Subcutaneous abdominal adipose tissue (tissue), 5 donors: ENCODE data around the gene BAK1.

ENCODE experiments used
- H3K27ac ChIP-seq: one replicate; pipeline ENCODE4 v1.7.0; 2013; ENCODE audit warnings: low read depth, mild to moderate bottlenecking, inconsistent platforms, low read length, moderate library complexity
- H3K27me3 ChIP-seq, 5 donors: one replicate each; pipeline ENCODE4 v1.7.0; 2013; ENCODE audit warnings: low read length in 5 of 5, inconsistent platforms in 1 of 5; ENCODE audit not compliant: control insufficient read depth in 5 of 5, insufficient read depth in 4 of 5
- H3K36me3 ChIP-seq, 5 donors: one replicate each; pipeline ENCODE4 v1.7.0; 2013; ENCODE audit warnings: low read length in 5 of 5; ENCODE audit not compliant: control insufficient read depth in 5 of 5, insufficient read depth in 5 of 5
- H3K4me1 ChIP-seq, 5 donors: one replicate each; pipeline ENCODE4 v1.7.0; 2013; ENCODE audit warnings: low read length in 5 of 5, mild to moderate bottlenecking in 3 of 5, moderate library complexity in 1 of 5; ENCODE audit not compliant: control insufficient read depth in 5 of 5, insufficient read depth in 5 of 5
- H3K4me3 ChIP-seq, 5 donors: one replicate each; pipeline ENCODE4 v1.7.0; 2013; ENCODE audit warnings: low read length in 5 of 5, low read depth in 1 of 5
- H3K9ac ChIP-seq, 5 donors: one replicate each; pipeline ENCODE4 v1.7.0; 2013; ENCODE audit warnings: low read length in 5 of 5, mild to moderate bottlenecking in 4 of 5, moderate library complexity in 3 of 5
- H3K9me3 ChIP-seq, 5 donors: one replicate each; pipeline ENCODE4 v1.7.0; 2013; ENCODE audit warnings: low read length in 5 of 5; ENCODE audit not compliant: control insufficient read depth in 5 of 5
- donor health status: healthy.
- donor health status: healthy.
- donor health status: healthy.
- donor health status: healthy.
- donor health status: healthy.

Gene BAK1

DNA sequence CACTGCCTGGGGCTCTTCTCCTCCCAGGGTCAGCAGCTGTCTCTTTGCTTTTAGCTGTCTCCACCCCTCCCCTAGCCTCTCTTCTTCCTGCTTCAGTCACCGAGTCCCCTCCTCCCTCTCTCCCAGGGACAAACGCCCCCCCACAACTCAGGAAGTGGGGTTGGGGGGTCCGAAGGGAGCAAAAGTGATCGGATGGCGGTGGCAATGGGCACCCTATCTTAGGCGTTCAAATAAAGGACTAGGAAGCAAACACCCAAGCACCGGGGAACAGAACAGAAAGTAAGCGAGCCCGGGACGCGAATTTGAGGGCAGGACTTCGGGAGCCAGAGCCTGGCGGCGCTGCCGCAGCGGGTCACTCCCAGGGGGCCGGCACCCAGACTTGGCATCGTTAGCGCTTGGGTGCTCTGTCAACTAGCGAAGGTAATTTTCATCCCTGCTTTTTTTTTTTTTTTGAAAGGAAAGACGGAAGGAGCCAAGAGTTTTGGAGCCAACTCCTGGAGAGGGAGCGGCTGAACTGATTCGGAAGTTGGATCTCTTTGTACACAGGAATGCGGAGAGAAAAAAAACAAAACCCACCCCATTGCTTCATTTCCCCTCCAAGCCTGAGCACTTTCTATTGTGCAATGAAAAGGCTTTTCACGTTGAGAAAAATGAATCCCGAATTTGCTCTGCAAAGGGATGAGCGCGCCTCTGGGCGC, 40.2 kb upstream of the BAK1 start:
- H3K4me1 ChIP-seq: peaks cover 0 to 40% (median 25%) of the 10 kb centered on the region in 5 donors

DNA sequence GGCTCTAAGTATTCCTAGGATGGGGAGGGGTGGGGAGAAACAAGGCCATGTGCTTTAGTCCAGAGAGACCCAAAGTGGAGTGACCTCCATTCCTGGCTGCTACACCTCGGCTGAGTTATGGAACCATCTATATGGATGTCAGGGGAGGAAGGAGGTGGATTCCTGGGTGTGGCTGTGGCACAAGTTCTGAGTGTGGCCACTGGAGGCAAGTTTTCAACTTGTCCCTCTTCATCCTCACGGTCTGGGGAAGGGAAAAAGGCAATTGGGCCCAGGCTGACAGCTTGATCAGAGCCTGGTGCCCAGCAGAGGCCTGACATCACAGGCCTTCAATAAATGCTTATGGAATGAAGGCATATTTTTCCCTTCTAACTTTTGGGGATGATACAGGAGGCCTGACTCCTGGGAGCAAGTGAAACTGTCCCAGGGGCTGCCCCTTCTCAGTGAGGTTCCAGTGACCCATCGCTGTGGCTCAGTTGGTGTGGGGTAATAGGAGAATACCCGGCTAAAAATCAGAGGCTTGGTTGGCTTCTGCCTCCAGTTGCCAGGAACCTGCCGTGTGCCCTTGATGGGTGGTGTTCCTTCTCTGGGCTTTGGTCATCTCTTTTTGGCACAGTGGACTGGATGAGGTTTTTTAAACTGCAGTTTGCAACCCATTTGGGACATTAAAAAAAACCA, 39.2 kb upstream of the BAK1 start:
- H3K4me3 ChIP-seq: peak overlapping the region in 1 of 5 donors; percentile 84
- no peaks in the 10 kb centered on the region for H3K9me3 ChIP-seq
- H3K4me1 ChIP-seq: peaks cover 0 to 40% (median 25%) of the 10 kb centered on the region in 5 donors
- H3K27ac ChIP-seq: no peak overlapping the region
- H3K36me3 ChIP-seq: no peaks in the 10 kb centered on the region
- peak overlapping the region in 1 of 5 donors; percentile 73 for H3K9ac ChIP-seq
- H3K27me3 ChIP-seq: peaks cover 0 to 13% (median 10%) of the 10 kb centered on the region in 5 donors

More for the DNA sequence above, 40.2 kb upstream of the BAK1 start:
- Histone ChIP-seq H3K4me3 (peak overlapping the region; percentile 70 to 84 (median 75)), H3K9ac (peak overlapping the region in 4 of 5 donors; percentile 16 to 73 (median 62)), H3K9me3 (no peaks in the 10 kb centered on the region), H3K27ac (peak overlapping the region; percentile 41), H3K27me3 (peaks cover 0 to 13% (median 10%) of the 10 kb centered on the region in 5 donors), H3K36me3 (no peaks in the 10 kb centered on the region)

DNA sequence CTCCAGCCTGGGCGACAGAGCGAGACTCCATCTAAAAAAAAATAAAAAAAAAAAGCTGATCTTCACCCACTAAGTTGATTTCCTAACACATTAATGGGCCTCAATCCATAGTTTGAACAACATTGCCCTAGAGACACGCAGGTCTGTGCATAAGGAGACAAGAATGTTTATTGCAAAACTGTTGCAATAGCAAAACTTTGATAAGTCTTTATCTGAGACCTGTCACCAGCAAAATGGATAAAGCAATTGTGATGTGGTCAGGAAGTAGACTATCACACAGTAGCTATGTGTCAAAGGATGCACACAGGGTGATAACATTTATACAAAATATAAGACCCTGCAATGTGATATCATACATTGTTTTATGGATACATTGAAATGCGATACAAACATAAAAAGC, 36.8 kb upstream of the BAK1 start:
- peaks cover 0 to 27% (median 19%) of the 10 kb centered on the region in 5 donors for H3K4me1 ChIP-seq
- H3K27ac ChIP-seq: no peak overlapping the region
- H3K4me3 ChIP-seq: no peak overlapping the region
- H3K9ac ChIP-seq: no peak overlapping the region
- H3K36me3 ChIP-seq: no peaks in the 10 kb centered on the region
- H3K27me3 ChIP-seq: peaks cover 0 to 11% (median 6%) of the 10 kb centered on the region in 5 donors
- H3K9me3 ChIP-seq: no peaks in the 10 kb centered on the region

DNA sequence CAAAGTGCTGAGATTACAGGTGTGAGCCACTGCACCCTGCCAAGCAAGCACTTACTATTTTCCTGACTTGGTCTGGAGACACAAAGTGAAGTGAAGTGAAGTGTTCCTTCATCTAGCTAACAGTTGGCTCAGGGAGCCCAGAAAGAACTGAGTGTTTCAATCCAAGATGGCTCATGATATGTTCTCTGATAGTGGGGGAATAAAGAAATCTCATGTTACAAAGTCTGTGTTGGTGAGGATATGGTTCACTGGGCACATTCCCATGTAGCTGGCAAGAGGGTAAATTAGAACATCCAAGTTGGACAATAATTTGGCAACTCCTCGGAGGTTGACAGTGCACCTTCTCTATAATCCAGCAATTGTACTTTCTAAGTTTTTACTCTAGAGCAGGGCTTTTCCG, 36.0 kb upstream of the BAK1 start:
- Histone ChIP-seq H3K27ac (no peak overlapping the region), H3K4me1 (peaks cover 0 to 20% (median 12%) of the 10 kb centered on the region in 5 donors), H3K9ac (no peak overlapping the region), H3K36me3 (no peaks in the 10 kb centered on the region), H3K9me3 (no peaks in the 10 kb centered on the region), H3K4me3 (no peak overlapping the region), H3K27me3 (peaks cover 0 to 9% (median 3%) of the 10 kb centered on the region in 5 donors)

DNA sequence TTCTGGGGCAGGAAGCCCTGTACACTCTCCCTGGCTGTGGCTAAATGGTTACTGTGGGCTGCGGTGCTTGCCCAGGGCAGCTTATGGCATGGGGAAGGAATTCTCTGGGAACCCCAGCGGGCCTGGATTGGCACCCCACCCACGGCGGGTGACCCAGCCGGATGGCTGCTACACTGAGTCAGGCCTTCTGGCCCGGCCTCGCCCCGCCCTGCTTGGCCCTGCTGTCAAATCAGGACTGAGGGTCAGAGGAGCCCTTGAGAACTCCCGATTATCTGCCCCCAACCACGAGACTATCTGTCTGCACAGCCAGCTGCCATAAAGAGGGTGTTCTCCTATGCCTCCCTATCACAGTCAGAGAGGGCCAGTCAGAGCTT, 33.7 kb upstream of the BAK1 start:
- H3K27me3 ChIP-seq: peaks cover 2 to 9% (median 4%) of the 10 kb centered on the region in 5 donors
- H3K9ac ChIP-seq: no peak overlapping the region
- H3K9me3 ChIP-seq: no peaks in the 10 kb centered on the region
- H3K4me3 ChIP-seq: no peak overlapping the region
- H3K36me3 ChIP-seq: no peaks in the 10 kb centered on the region
- H3K27ac ChIP-seq: no peak overlapping the region
- peaks cover 0 to 21% (median 9%) of the 10 kb centered on the region in 5 donors for H3K4me1 ChIP-seq

DNA sequence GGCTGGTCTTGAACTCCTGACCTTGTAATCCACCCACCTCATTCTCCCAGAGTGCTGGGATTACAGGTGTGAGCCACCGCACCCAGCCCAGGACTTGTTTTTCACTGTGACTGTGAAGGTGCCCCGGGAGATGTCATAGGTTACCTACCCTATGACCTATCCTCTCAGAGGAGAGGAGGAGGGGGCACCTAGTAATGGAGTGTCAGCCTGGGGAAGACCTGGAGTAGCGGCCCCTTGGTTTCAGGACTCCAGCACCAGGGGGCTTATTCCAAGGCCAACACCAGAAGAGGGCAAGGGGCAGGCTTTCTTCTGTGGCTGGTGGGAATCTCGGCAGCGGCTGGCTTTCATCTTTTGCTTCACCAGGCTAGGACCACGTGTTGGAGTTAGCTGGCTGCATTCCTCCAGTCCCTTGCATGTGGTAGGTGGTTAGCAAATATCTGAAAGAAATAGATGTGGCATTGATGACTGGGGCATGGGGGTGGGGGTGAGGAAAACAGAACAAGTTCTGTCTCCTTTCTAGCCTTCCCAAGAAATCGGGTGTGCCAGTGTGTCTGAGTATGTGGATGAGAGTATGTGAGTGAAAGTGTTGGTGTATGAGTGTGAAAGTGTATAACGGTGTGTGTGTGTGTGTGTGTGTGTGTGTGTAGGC, 33.2 kb upstream of the BAK1 start:
- Histone ChIP-seq H3K9ac (no peak overlapping the region), H3K4me3 (no peak overlapping the region), H3K27me3 (peaks cover 2 to 9% (median 4%) of the 10 kb centered on the region in 5 donors), H3K9me3 (no peaks in the 10 kb centered on the region), H3K36me3 (no peaks in the 10 kb centered on the region), H3K4me1 (peaks cover 0 to 22% (median 9%) of the 10 kb centered on the region in 5 donors), H3K27ac (no peak overlapping the region)

DNA sequence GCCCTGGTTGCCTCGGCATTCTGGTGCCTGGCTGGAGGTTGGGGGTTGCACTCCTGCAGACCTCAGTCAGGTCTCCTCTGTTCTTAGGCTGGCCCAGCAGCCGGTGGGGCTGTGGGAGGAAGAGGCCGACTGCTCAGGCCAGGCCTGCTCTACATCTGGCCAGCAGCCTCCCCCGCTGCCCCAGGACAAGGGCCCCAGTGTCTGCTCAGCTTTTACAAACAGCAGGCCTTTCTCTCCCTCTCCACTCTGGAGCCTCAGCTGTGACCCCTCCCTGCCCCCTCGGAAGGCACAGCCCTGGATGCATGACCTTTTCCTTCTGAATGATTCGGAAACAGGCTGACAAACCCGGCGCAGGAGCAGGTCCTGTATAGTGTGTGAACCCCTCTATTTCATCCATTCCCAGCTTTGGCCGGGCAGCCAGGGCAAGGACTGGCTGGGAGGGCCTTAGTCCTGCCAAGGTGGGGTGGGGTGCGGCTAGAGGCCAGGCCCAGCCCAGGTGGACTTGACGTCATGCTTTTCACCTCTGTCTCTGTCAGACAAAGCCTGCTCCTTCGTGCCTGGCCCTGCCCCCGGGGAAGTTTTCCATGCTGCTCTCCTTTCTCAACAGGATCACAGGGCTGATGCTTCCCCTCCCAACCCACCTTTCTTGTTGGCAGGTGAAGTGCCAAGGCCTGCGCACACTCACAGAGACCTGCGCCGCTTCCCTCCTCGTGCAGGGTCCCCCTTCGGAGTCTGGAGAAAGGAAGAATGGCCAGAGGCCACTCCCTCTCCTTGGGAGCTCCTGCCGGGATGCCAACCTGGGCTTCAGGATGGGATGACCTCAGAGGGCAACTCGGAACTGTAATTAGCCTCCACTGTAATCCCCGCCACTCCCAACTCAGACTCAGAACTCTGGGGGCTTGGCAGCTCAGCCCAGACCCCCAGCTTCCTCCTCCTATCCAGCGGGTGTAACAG, 31.0 kb upstream of the BAK1 start:
- Histone ChIP-seq H3K4me1 (peaks cover 0 to 22% (median 9%) of the 10 kb centered on the region in 5 donors), H3K9me3 (no peaks in the 10 kb centered on the region), H3K9ac (no peak overlapping the region), H3K36me3 (no peaks in the 10 kb centered on the region), H3K27ac (no peak overlapping the region), H3K27me3 (peaks cover 2 to 13% (median 4%) of the 10 kb centered on the region in 5 donors), H3K4me3 (no peak overlapping the region)

DNA sequence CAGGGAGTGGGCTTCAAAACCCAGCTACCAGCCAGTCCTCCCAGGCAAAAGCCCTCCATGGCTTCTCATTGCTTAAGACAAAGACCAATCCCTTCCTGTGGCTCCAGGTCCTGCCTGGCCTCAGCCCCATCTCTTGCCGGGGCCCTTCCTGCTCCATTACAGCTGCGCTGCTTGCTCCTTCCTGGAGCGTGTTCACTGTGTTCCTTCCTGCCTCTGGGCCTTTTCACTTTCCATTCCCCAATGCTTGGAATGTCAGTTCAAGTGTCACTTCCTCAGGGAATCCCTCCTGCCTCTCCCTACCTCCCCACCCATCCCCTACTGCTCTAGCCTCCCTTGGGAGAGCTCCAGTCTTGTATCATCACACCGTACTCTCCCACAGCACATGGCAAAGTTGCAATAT, 30.0 kb upstream of the BAK1 start:
- H3K9me3 ChIP-seq: peaks cover 0 to 4% (median 0%) of the 10 kb centered on the region in 5 donors
- peaks cover 0 to 22% (median 9%) of the 10 kb centered on the region in 5 donors for H3K4me1 ChIP-seq
- no peak overlapping the region for H3K9ac ChIP-seq
- no peaks in the 10 kb centered on the region for H3K36me3 ChIP-seq
- H3K27ac ChIP-seq: no peak overlapping the region
- H3K27me3 ChIP-seq: peaks cover 2 to 13% (median 4%) of the 10 kb centered on the region in 5 donors
- H3K4me3 ChIP-seq: no peak overlapping the region

DNA sequence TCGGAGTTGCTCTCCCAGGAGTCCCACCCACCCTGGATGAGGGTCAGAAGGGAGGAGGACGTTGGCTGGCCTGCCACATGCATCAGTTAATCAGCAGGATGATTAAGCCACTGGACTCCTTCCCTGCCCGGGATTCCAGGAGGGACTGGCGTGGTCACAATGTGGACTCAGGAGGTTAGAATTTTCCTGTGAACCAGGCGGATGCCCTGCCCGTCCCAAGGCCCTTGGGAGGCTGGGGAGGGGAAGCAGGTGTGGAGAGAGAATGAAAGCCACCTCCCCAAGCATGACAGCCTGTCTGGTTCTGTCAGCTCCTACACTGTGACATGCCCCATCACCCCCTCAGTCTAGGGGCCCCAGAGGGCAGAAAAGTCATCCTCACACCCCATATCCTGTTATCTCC, 29.5 kb upstream of the BAK1 start:
- Histone ChIP-seq H3K27ac (no peak overlapping the region), H3K36me3 (no peaks in the 10 kb centered on the region), H3K9me3 (peaks cover 0 to 7% (median 0%) of the 10 kb centered on the region in 5 donors), H3K9ac (no peak overlapping the region), H3K27me3 (peaks cover 2 to 13% (median 4%) of the 10 kb centered on the region in 5 donors), H3K4me1 (peaks cover 0 to 22% (median 9%) of the 10 kb centered on the region in 5 donors), H3K4me3 (no peak overlapping the region)
